Activated B cell treated with CpG ODN at 0.5 μM for 24 hours (primary cell): Measurements from ENCODE around the gene PSMA7. TPM values are rescaled to one million over a fixed set of nuclear protein-coding genes. Genes with fewer than 3 reads are reported as not detected.

ENCODE experiments used
- ATAC-seq: fragments of 200-7000 bp; cut with Tn5 transposase; one replicate; pipeline ENCODE4 v1.10.0; 2021; ENCODE audit warnings: low read depth, mild to moderate bottlenecking, moderate library complexity
- CTCF ChIA-PET: fragments of 350-600 bp; sonication (Branson Sonifier 250); formaldehyde crosslinking; loops from one replicate; lab custom pipeline; 2021; ENCODE audit warnings: antibody characterized with exemption; lab: Charles Lee
- POLR2A ChIA-PET: fragments of 350-600 bp; sonication (Branson Sonifier 250); formaldehyde crosslinking; loops from one replicate; lab custom pipeline; 2021; ENCODE audit warnings: antibody characterized with exemption; lab: Charles Lee
- DNase-seq: peaks from one replicate; pipeline ENCODE4 v3.0.0; 2022
- H3K27ac Mint-ChIP-seq: one replicate; pipeline ENCODE4 v1.8.0; 2020; ENCODE audit warnings: mixed read lengths
- H3K27me3 Mint-ChIP-seq: one replicate; pipeline ENCODE4 v1.8.0; 2021; ENCODE audit warnings: mixed read lengths
- H3K36me3 Mint-ChIP-seq: one replicate; pipeline ENCODE4 v1.8.0; 2021; ENCODE audit warnings: low read depth, mixed read lengths
- H3K4me1 Mint-ChIP-seq: one replicate; pipeline ENCODE4 v1.8.0; 2021; ENCODE audit warnings: mixed read lengths
- H3K4me3 Mint-ChIP-seq: one replicate; pipeline ENCODE4 v1.8.0; 2020; ENCODE audit warnings: mild to moderate bottlenecking, mixed read lengths
- H3K9me3 Mint-ChIP-seq: one replicate; pipeline ENCODE4 v1.8.0; 2020; ENCODE audit warnings: mixed read lengths
- CTCF ChIP-seq: fragments of 200-600 bp; IDR thresholded peaks from one replicate; pipeline ENCODE4 v1.8.0; 2022; ENCODE audit warnings: antibody characterized with exemption, mild to moderate bottlenecking
- intact Hi-C: fragments of 100-400 bp; cut with micrococcal nuclease; formaldehyde crosslinking; loops from one replicate; pipeline ENCODE4 v1.15.1; 2024
- total RNA-seq: library from RNA; stranded (reverse); gene quantifications from 2 replicates; pipeline ENCODE4 v1.2.3, GENCODE V29; 2022

Gene PSMA7
- total RNA-seq, 1 donor from 2014 or later = 241 TPM

GRCh38 chr20:62161347-62161746, 18.2 kb upstream of the PSMA7 start:
- ChIA-PET POLR2A (no interaction called here), CTCF (no interaction called here)
- intact Hi-C loops = no loop called here
- TF ChIP-seq CTCF = no peak
- Mint-ChIP-seq H3K27me3 (no peaks in the 10 kb centered on the region), H3K27ac (no peak overlapping the region), H3K4me3 (no peak overlapping the region), H3K4me1 (peaks cover 7% of the 10 kb centered on the region), H3K9me3 (no peaks in the 10 kb centered on the region), H3K36me3 (peaks cover 45% of the 10 kb centered on the region)
- no peak for DNase-seq
- no peak for ATAC-seq

GRCh38 chr20:62160876-62161275, 17.7 kb upstream of the PSMA7 start:
- POLR2A ChIA-PET = no interaction called here
- no peaks in the 10 kb centered on the region for H3K27me3 Mint-ChIP-seq
- intact Hi-C loops = no loop called here
- CTCF ChIA-PET = no interaction called here
- peaks cover 40% of the 10 kb centered on the region for H3K36me3 Mint-ChIP-seq
- TF ChIP-seq CTCF = no peak
- ATAC-seq (no peak), DNase-seq (no peak)
- H3K27ac Mint-ChIP-seq = no peak overlapping the region
- H3K4me3 Mint-ChIP-seq = no peak overlapping the region
- H3K9me3 Mint-ChIP-seq = no peaks in the 10 kb centered on the region
- peaks cover 7% of the 10 kb centered on the region for H3K4me1 Mint-ChIP-seq

DNA sequence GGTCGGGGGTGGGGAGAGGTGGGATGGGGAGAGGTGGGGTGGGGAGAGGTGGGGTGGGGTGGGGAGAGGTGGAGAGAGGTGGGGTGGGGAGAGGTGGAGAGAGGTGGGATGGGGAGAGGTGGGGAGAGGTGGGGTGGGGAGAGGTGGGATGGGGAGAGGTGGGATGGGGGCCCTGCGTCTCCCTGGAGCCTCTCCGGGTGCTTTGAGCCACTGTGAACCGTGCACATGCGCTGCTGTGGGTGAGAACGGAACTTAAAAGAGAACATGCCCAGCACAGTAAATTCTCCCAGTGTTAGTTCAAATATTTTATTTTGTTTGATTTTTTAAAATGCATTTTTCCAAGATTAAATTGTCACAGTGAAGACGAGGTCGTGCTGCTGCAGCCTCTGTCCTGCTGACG, 17.1 kb upstream of the PSMA7 start:
- Mint-ChIP-seq H3K9me3 (no peaks in the 10 kb centered on the region), H3K27ac (no peak overlapping the region), H3K4me1 (peaks cover 7% of the 10 kb centered on the region), H3K4me3 (no peak overlapping the region), H3K36me3 (peaks cover 38% of the 10 kb centered on the region), H3K27me3 (no peaks in the 10 kb centered on the region)
- no peak for TF ChIP-seq CTCF
- DNase-seq (no peak), ATAC-seq (no peak)
- ChIA-PET POLR2A (no interaction called here), CTCF (no interaction called here)
- intact Hi-C loops = no loop called here

DNA sequence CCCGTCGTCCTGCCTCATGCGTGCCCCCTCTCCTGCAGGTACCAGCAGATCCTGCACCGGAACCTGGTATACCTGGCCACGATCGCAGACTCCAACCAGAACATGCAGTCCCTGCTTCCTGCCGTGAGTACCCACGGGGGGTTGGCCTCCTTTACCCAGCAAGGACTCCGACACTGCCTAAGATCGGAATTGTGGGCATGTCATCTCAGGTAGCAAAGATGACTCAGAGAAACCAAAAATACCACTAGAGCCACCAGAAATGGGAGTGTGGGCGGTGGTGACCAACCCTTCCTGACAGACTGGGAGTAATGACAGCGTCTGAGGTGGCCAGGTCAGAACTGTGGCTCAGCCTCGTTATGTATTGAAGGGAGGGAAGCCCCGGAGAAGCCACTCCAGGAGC, 16.6 kb upstream of the PSMA7 start:
- no peak for ATAC-seq
- Mint-ChIP-seq H3K4me3 (no peak overlapping the region), H3K4me1 (peaks cover 7% of the 10 kb centered on the region), H3K36me3 (peaks cover 35% of the 10 kb centered on the region), H3K27me3 (no peaks in the 10 kb centered on the region), H3K9me3 (no peaks in the 10 kb centered on the region), H3K27ac (no peak overlapping the region)
- TF ChIP-seq CTCF = no peak
- intact Hi-C loops = no loop called here
- no peak for DNase-seq
- POLR2A ChIA-PET = no interaction called here
- CTCF ChIA-PET = no interaction called here

- Mint-ChIP-seq H3K4me1 (peaks cover 7% of the 10 kb centered on the region), H3K27me3 (no peaks in the 10 kb centered on the region), H3K4me3 (no peak overlapping the region), H3K27ac (no peak overlapping the region), H3K36me3 (peaks cover 38% of the 10 kb centered on the region), H3K9me3 (no peaks in the 10 kb centered on the region)
- intact Hi-C loops = no loop called here
- no peak for ATAC-seq
- ChIA-PET POLR2A (no interaction called here), CTCF (no interaction called here)
- no peak for DNase-seq
- TF ChIP-seq CTCF = no peak
Measured at GRCh38 chr20:62159052-62159451, 15.9 kb upstream of the PSMA7 start.
